HCT116 (cell line): Measurements from ENCODE around the gene WRAP53. TPM values are rescaled to one million over a fixed set of nuclear protein-coding genes. Genes with fewer than 3 reads are reported as not detected.

ENCODE experiments used
- ATAC-seq: fragments of 200-7000 bp; cut with Tn5 transposase; 2 replicates; pipeline ENCODE4 v1.9.1; 2020; ENCODE audit warnings: mild to moderate bottlenecking, moderate library complexity
- BruUV-seq: library from RNA; stranded (reverse); fragments of 400-500 nt; replicated peaks from 2 replicates; lab custom pipeline; 2021; lab: Mats Ljungman, UMichigan
- CTCF ChIA-PET: fragments of 300-600 bp; sonication (Branson Sonifier 250); formaldehyde crosslinking; loops from one replicate; lab custom pipeline; 2021; ENCODE audit warnings: antibody characterized with exemption; lab: Charles Lee
- POLR2A ChIA-PET: fragments of 300-600, 350-600 bp; sonication (Branson Sonifier 250); formaldehyde crosslinking; loops from one replicate; lab custom pipeline; 2021; ENCODE audit warnings: antibody characterized with exemption; lab: Charles Lee
- RAD21 ChIA-PET, 2 experiments: fragments of 300-600 bp; sonication (Branson Sonifier 250); formaldehyde crosslinking; loops; one replicate each; lab custom pipeline; 2023; ENCODE audit warnings: low total read pairs in 2 of 2; ENCODE audit not compliant: uncharacterized antibody in 2 of 2, unreplicated experiment in 2 of 2, low non-redundant PET in 1 of 2; lab: Charles Lee
- DNase-seq: peaks from one replicate; pipeline ENCODE4 v3.0.0-alpha.2; 2010; ENCODE audit warnings: low read depth, low spot score
- H2AFZ ChIP-seq: fragments of 200-600 bp; shearing (Covaris generic), sonication (generic); 2 replicates; pipeline ENCODE4 v1.6.1; 2017; ENCODE audit warnings: low read depth, mixed run types, mixed read lengths, antibody characterized with exemption, low read length; ENCODE audit not compliant: poor library complexity, severe bottlenecking
- H3K27ac ChIP-seq: 2 replicates; pipeline ENCODE4 v1.5.1; 2012; ENCODE audit warnings: low read depth, low read length
- H3K27me3 ChIP-seq: fragments of 200-600 bp; sonication (generic); 2 replicates; pipeline ENCODE4 v1.6.1; 2016; ENCODE audit warnings: mixed run types, low read length, mixed read lengths; ENCODE audit not compliant: insufficient read depth
- H3K36me3 ChIP-seq, 2 experiments: fragments of 200-500 bp in 1 of 2; fragments of 200-600 bp in 1 of 2; sonication (Bioruptor generic) in 1 of 2; sonication (generic) in 1 of 2; 2 replicates each; pipeline versions ENCODE4 v1.5.1 to v1.6.1; 2014 to 2016; ENCODE audit warnings: low read length in 2 of 2, inconsistent platforms in 1 of 2, mixed read lengths in 1 of 2, mixed run types in 1 of 2; ENCODE audit not compliant: insufficient read depth in 2 of 2, control insufficient read depth in 1 of 2
- H3K4me1 ChIP-seq, 2 experiments: fragments of 200-600 bp in 1 of 2; sonication (generic) in 1 of 2; 2 replicates each; pipeline versions ENCODE4 v1.5.1 to v1.6.1; 2012 to 2017; ENCODE audit warnings: low read length in 2 of 2, inconsistent platforms in 1 of 2, mild to moderate bottlenecking in 1 of 2, mixed read lengths in 1 of 2, mixed run types in 1 of 2, moderate library complexity in 1 of 2; ENCODE audit not compliant: insufficient read depth in 2 of 2, control insufficient read depth in 1 of 2
- H3K4me2 ChIP-seq: fragments of 200-600 bp; sonication (generic); 2 replicates; pipeline ENCODE4 v1.6.1; 2017; ENCODE audit warnings: mixed run types, low read length, mixed read lengths
- H3K4me3 ChIP-seq, 2 experiments: fragments of 200-600 bp in 1 of 2; sonication (generic) in 1 of 2; replicated peaks in 1 of 2; 2 replicates each; pipeline ENCODE4 v1.5.1; 2011 to 2016; ENCODE audit warnings: low read length in 2 of 2, control low read depth in 1 of 2, low read depth in 1 of 2, mild to moderate bottlenecking in 1 of 2, mixed read lengths in 1 of 2, mixed run types in 1 of 2
- H3K79me2 ChIP-seq: fragments of 200-600 bp; sonication (generic); 2 replicates; pipeline ENCODE4 v1.6.1; 2017; ENCODE audit warnings: mild to moderate bottlenecking, mixed run types, low read length, moderate library complexity, mixed read lengths; ENCODE audit not compliant: insufficient read depth
- H3K9ac ChIP-seq: fragments of 200-600 bp; sonication (generic); 2 replicates; pipeline ENCODE4 v1.6.1; 2016; ENCODE audit warnings: low read length, mixed read lengths
- H3K9me2 ChIP-seq: fragments of 200-600 bp; sonication (generic), shearing (Covaris generic); 2 replicates; pipeline ENCODE4 v1.6.1; 2017; ENCODE audit warnings: mixed run types, mild to moderate bottlenecking, moderate library complexity; ENCODE audit not compliant: insufficient read depth
- H3K9me3 ChIP-seq, 2 experiments: fragments of 200-500 bp in 1 of 2; fragments of 200-600 bp in 1 of 2; sonication (Bioruptor generic) in 1 of 2; sonication (generic) in 1 of 2; 2 replicates each; pipeline ENCODE4 v1.6.1; 2014 to 2017; ENCODE audit warnings: low read length in 2 of 2, mixed read lengths in 2 of 2, inconsistent platforms in 1 of 2, low read depth in 1 of 2, mild to moderate bottlenecking in 1 of 2, mixed run types in 1 of 2, moderate library complexity in 1 of 2; ENCODE audit not compliant: control insufficient read depth in 1 of 2, insufficient read depth in 1 of 2
- H4K20me1 ChIP-seq: fragments of 200-600 bp; sonication (generic), shearing (Covaris generic); 2 replicates; pipeline ENCODE4 v1.6.1; 2017; ENCODE audit warnings: mixed run types, mild to moderate bottlenecking, moderate library complexity; ENCODE audit not compliant: insufficient read depth
- CTCF ChIP-seq, 3 experiments: fragments of 200-600 bp in 1 of 3; sonication (generic) in 1 of 3; IDR thresholded peaks in 2 of 3; conservative IDR thresholded peaks in 1 of 3; 2 replicates each; pipeline ENCODE4 v1.5.1; 2012 to 2017; ENCODE audit warnings: low read depth in 2 of 3, low read length in 2 of 3, antibody characterized with exemption in 1 of 3, borderline replicate concordance in 1 of 3, control low read depth in 1 of 3, mild to moderate bottlenecking in 1 of 3, mixed read lengths in 1 of 3, mixed run types in 1 of 3, moderate library complexity in 1 of 3; ENCODE audit not compliant: insufficient read depth in 1 of 3
- EZH2 ChIP-seq: fragments of 200-600 bp; sonication (generic); IDR thresholded peaks from 2 replicates; pipeline ENCODE4 v1.6.1; 2017; ENCODE audit warnings: antibody characterized with exemption, mixed run types
- JUND ChIP-seq: IDR thresholded peaks from 2 replicates; pipeline ENCODE4 v1.6.1; 2012
- POLR2AphosphoS5 ChIP-seq: IDR thresholded peaks from 2 replicates; pipeline ENCODE4 v1.6.1; 2011; ENCODE audit warnings: mild to moderate bottlenecking, low read depth, low read length, moderate library complexity
- SIN3A ChIP-seq: IDR thresholded peaks from 2 replicates; pipeline ENCODE4 v1.6.1; 2012; ENCODE audit warnings: low read depth
- SP1 ChIP-seq: IDR thresholded peaks from 2 replicates; pipeline ENCODE4 v1.6.1; 2012; ENCODE audit warnings: low read depth
- SRF ChIP-seq: IDR thresholded peaks from 2 replicates; pipeline ENCODE4 v1.6.1; 2012; ENCODE audit warnings: low read depth
- TCF7L2 ChIP-seq: IDR thresholded peaks from 2 replicates; pipeline ENCODE4 v1.7.0; 2011; ENCODE audit warnings: borderline replicate concordance, inconsistent platforms; ENCODE audit not compliant: insufficient read depth, insufficient read length; ENCODE audit errors: extremely low read depth
- ZFX ChIP-seq: fragments of 450-650 bp; IDR thresholded peaks from 2 replicates; pipeline ENCODE4 v1.6.1; 2017
- ZNF274 ChIP-seq: fragments of 200-500 bp; sonication (Bioruptor generic); IDR thresholded peaks from 2 replicates; pipeline ENCODE4 v1.6.1; 2014; ENCODE audit warnings: mild to moderate bottlenecking, low read depth, low read length, inconsistent platforms
- intact Hi-C: fragments of 100-400 bp; cut with micrococcal nuclease; formaldehyde crosslinking; loops from 2 replicates; pipeline ENCODE4 v1.10.0; 2022
- total RNA-seq: library from RNA; stranded (reverse); gene quantifications from one replicate; pipeline ENCODE4 v1.2.1, GENCODE V29; 2021; ENCODE audit not compliant: unreplicated experiment
- TF ChIP-seq, protein P1 (sequence below): IDR thresholded peaks from 2 replicates; pipeline ENCODE4 v1.6.1; 2012

The WRAP53 gene
- total RNA-seq, 1 experiment from 2014 or later = 28.8 TPM

DNA sequence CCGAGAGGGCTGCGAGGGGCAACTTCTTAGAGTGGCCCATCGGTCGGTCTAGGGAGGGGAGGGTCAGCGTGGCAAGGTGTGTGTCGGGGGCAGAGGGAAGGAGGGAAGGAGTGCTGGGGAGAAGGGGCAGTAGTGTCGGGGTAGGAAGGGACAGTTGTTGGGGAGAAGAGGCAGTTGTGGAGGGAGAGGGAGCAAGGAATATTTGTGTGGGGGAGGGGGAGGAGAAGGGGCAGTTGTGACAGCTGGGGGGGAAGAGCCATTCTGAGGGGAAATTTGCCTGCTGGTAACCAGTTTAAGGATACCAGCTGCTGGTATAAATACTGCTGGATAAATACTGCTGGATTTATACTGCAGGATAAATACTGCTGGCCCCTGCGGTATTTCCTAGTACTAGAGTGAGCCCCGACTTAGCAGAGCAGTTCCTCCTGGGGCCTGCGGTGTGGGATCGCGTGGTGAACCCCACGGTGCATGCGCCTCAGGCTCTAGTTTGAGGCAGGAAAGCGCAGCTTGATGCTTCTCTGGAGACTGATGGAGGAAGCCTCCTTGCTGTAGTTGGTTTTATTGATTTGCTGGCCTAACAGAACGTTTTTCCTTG, 29.6 kb downstream of the WRAP53 start:
- Histone ChIP-seq H3K36me3 (no peaks in the 10 kb centered on the region), H3K4me1 (peaks cover 12 to 26% of the 10 kb centered on the region in 2 experiments), H3K27ac (peak overlapping the region; percentile 70; the same call in 1 of the 2 replicates), H3K27me3 (no peaks in the 10 kb centered on the region), H2AFZ (no peak overlapping the region), H3K9me3 (no peaks in the 10 kb centered on the region), H3K4me2 (peak overlapping the region; percentile 92), H4K20me1 (no peaks in the 10 kb centered on the region), H3K9ac (peak overlapping the region; percentile 71), H3K4me3 (peak overlapping the region; percentile 64 to 70), H3K79me2 (no peaks in the 10 kb centered on the region), H3K9me2 (no peaks in the 10 kb centered on the region)
- no TSS peak for BruUV-seq
- no peak for ATAC-seq
- TF ChIP-seq SIN3A (no peak), SRF (no peak), ZNF274 (no peak), ZFX (no peak), POLR2AphosphoS5 (no peak), TCF7L2 (no peak), SP1 (no peak), CTCF (IDR thresholded peaks at IDR 0.05 in 2 of 3, conservative IDR thresholded peaks at IDR 0.05 in 1 of 3; ENCODE audit: borderline replicate concordance in 1 of 3, insufficient read depth in 1 of 3, low read depth in 2 of 3, low read length in 2 of 3) (no peak), EZH2 (no peak), JUND (no peak)
- TF ChIP-seq, protein P1, sequence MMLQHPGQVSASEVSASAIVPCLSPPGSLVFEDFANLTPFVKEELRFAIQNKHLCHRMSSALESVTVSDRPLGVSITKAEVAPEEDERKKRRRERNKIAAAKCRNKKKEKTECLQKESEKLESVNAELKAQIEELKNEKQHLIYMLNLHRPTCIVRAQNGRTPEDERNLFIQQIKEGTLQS = no peak
- CTCF ChIA-PET = interaction anchor here (1.6 kb wide), 1 partner anchor 31 kb away, joined by 8 read pairs; the partner anchor contains the start of genes TP53 and WRAP53
- POLR2A ChIA-PET = interaction anchor here (0.7 kb wide), 3 partner anchors 147 to 633 kb away, joined by 3 to 7 read pairs (median 3); partner anchors contain the start of gene TRAPPC1
- no peak for DNase-seq
- RAD21 ChIA-PET = no interaction called here
- intact Hi-C loops = loop anchor here (1.0 kb wide), 1 partner anchor 119 kb away; no protein-coding TSS in a partner anchor
